NCI-H2171 (cell line): ENCODE measurements around the gene SOHLH1.

Source experiments
- DNase-seq: peaks from one replicate; lab custom pipeline; 2025; lab: John Stamatoyannopoulos, UW

SOHLH1 gene

DNA sequence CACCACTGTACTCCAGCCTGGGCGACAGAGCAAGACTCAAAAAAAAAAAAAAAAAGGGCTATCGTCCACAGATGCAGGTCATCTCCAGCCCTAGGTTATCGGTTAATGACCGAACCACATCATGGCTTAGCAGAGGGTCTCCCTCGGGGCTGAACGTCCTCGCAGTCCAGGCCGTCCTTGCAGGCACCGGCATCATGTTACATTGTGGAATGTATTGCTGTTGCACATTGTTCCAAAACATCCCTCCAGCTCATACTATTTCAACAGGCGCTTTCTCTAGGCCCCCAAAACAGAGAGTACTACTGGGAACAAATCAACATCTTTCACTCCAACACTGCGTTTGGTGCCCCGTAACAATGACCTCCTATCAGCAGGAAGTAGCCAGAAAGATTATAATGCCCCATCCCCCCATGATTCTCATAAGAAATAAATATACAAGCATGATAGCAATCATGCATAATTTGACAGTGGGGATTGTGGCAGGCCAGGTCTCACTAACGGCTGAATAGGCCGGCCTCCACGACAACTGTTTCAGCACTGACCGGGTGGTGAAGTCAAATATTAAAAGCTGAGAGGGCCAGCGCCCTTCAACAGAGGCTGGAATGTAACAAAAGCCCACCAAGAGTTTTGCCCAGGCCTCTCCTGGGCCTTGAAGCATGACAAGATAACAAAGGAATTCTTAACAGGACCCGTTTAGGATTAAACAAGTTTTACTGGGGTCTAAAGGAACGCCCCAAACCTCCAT is 37.3 kb downstream of the SOHLH1 start:
- DNase-seq, result no peak

DNA sequence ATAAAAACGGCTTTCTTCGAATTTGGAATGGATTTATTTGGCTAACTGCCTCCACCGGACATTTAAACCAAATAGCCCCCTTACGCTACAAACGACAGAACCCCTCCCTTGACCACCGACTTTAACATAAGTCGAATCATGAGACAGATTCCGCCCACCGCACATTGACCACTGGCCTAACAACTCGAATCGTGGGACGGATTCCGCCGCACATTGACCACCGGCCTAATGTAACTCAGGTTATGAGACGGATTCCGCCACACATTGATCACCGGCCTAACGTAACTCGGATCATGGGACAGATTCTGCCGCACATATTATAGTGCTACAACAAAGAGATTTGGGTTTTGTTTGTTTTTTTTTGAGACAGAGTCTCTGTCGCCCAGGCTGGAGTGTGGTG is 38.9 kb downstream of the SOHLH1 start:
- no peak for DNase-seq

GRCh38 chr9:135659252-135659651 is 40.0 kb downstream of the SOHLH1 start:
- no peak for DNase-seq

GRCh38 chr9:135657416-135657815 is 41.9 kb downstream of the SOHLH1 start:
- no peak for DNase-seq

- DNase-seq, result no peak
Measured at GRCh38 chr9:135655317-135655716, 44.0 kb downstream of the SOHLH1 start.

DNA sequence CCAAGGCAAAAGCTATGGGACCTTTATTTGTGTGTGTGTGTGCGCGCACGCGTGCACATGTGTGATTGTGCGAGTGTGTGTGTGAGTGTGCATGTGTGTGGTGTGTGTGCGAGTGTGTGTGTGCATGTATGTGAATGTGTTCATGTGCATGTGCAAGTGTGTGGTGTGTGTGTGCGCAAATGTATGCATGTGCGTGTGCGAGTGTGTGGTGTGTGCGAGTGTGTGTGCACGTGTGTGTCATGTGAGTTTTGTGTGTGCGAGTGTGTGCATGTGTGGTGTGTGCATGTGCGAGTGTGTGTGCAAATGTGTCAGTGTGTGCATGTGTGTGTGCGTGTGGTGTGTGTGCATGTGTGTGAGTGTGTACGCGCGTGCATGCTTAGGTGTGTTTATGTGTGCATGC is 48.9 kb downstream of the SOHLH1 start:
- no peak for DNase-seq

GRCh38 chr9:135649508-135649907 is 49.8 kb downstream of the SOHLH1 start:
- DNase-seq, result no peak

GRCh38 chr9:135648494-135649410 is 50.5 kb downstream of the SOHLH1 start:
- DNase-seq, result no peak

GRCh38 chr9:135647884-135648283 is 51.4 kb downstream of the SOHLH1 start:
- no peak for DNase-seq

GRCh38 chr9:135644631-135645218 is 54.6 kb downstream of the SOHLH1 start:
- no peak for DNase-seq
